H1 (cell line): ENCODE data around the gene GAK. TPM values are rescaled to one million over a fixed set of nuclear protein-coding genes. Genes with fewer than 3 reads are reported as not detected.

ENCODE experiments used
- CTCF ChIA-PET: fragments of 300-600 bp; sonication (Branson Sonifier 250); formaldehyde crosslinking; loops from one replicate; lab custom pipeline; 2021; ENCODE audit not compliant: partially characterized antibody; lab: Charles Lee
- POLR2A ChIA-PET: fragments of 300-600 bp; sonication (Branson Sonifier 250); formaldehyde crosslinking; loops from one replicate; lab custom pipeline; 2021; ENCODE audit warnings: inconsistent platforms; ENCODE audit not compliant: partially characterized antibody; lab: Charles Lee
- DNase-seq, 2 experiments: peaks; one replicate each; pipeline versions ENCODE4 v3.0.0 to v3.0.0-alpha.2; 2010 to 2022; ENCODE audit warnings: low spot score in 2 of 2, low read depth in 1 of 2, mixed read lengths in 1 of 2
- FAIRE-seq: peaks from 2 replicates; lab custom pipeline; 2011; peaks lifted over from hg19 to GRCh38; lab: Jason Lieb, UNC
- H2AFZ ChIP-seq: 2 replicates; pipeline ENCODE4 v1.8.1; 2012; ENCODE audit warnings: low read length, inconsistent platforms
- H2AK5ac ChIP-seq: 2 replicates; pipeline ENCODE4 v1.6.1; 2013; ENCODE audit warnings: low read depth, low read length
- H2BK120ac ChIP-seq: replicated peaks from 2 replicates; pipeline ENCODE3; 2013; ENCODE audit warnings: low read depth, low read length, inconsistent platforms
- H2BK12ac ChIP-seq: 2 replicates; pipeline ENCODE4 v1.6.1; 2013; ENCODE audit warnings: low read depth, low read length
- H2BK15ac ChIP-seq: 2 replicates; pipeline ENCODE4 v1.6.1; 2013; ENCODE audit warnings: low read length
- H2BK20ac ChIP-seq: 2 replicates; pipeline ENCODE4 v1.6.1; 2013; ENCODE audit warnings: low read length
- H2BK5ac ChIP-seq: 2 replicates; pipeline ENCODE4 v1.6.1; 2013; ENCODE audit warnings: low read depth, low read length
- H3K14ac ChIP-seq: 2 replicates; pipeline ENCODE4 v1.6.1; 2013; ENCODE audit warnings: inconsistent platforms; ENCODE audit not compliant: insufficient read length
- H3K18ac ChIP-seq: 2 replicates; pipeline ENCODE4 v1.6.1; 2013; ENCODE audit warnings: low read length; ENCODE audit errors: extremely low read depth
- H3K23ac ChIP-seq: 2 replicates; pipeline ENCODE4 v1.6.1; 2013; ENCODE audit warnings: inconsistent platforms; ENCODE audit not compliant: insufficient read length
- H3K23me2 ChIP-seq: 2 replicates; pipeline ENCODE4 v1.6.1; 2013; ENCODE audit warnings: low read depth, low read length
- H3K27ac ChIP-seq: 2 replicates; pipeline ENCODE4 v1.6.1; 2011; ENCODE audit warnings: low read depth, low read length, inconsistent platforms
- H3K27me3 ChIP-seq, 4 experiments: replicated peaks in 1 of 4; 1 replicate in 1 of 4; 2 replicates in 3 of 4; pipeline versions ENCODE4 v1.6.1 to v1.8.1; 2011 to 2013; ENCODE audit warnings: low read length in 3 of 4, mild to moderate bottlenecking in 3 of 4, inconsistent platforms in 2 of 4, mixed read lengths in 2 of 4, moderate library complexity in 1 of 4; ENCODE audit not compliant: control insufficient read depth in 3 of 4, insufficient read depth in 3 of 4; ENCODE audit errors: extremely low read depth in 1 of 4
- H3K36me3 ChIP-seq, 4 experiments: 2 replicates each; pipeline versions ENCODE4 v1.6.1 to v1.8.1; 2011 to 2013; ENCODE audit warnings: mild to moderate bottlenecking in 4 of 4, low read length in 3 of 4, moderate library complexity in 2 of 4, control low read depth in 1 of 4, inconsistent platforms in 1 of 4; ENCODE audit not compliant: insufficient read depth in 4 of 4, control insufficient read depth in 2 of 4
- H3K4ac ChIP-seq: replicated peaks from 2 replicates; pipeline ENCODE3; 2013; ENCODE audit warnings: low read length, low read depth, mixed read lengths, inconsistent platforms; ENCODE audit not compliant: insufficient read length
- H3K4me1 ChIP-seq, 4 experiments: replicated peaks in 1 of 4; 1 replicate in 1 of 4; 2 replicates in 3 of 4; pipeline versions ENCODE4 v1.6.1 to v1.8.1; 2011 to 2013; ENCODE audit warnings: low read length in 3 of 4, inconsistent platforms in 2 of 4, mixed read lengths in 1 of 4; ENCODE audit not compliant: insufficient read depth in 4 of 4, control insufficient read depth in 3 of 4
- H3K4me2 ChIP-seq, 2 experiments: 2 replicates each; pipeline versions ENCODE4 v1.6.1 to v1.8.1; 2011 to 2013; ENCODE audit warnings: low read depth in 2 of 2, low read length in 2 of 2, control low read depth in 1 of 2, inconsistent platforms in 1 of 2, mild to moderate bottlenecking in 1 of 2; ENCODE audit not compliant: insufficient read depth in 1 of 2
- H3K4me3 ChIP-seq, 4 experiments: fragments of 200-600, 300-600 bp in 1 of 4; sonication (generic), shearing (Covaris generic), sonication (Bioruptor Twin) in 1 of 4; 2 replicates each; pipeline versions ENCODE4 v1.5.1 to v1.8.1; 2011 to 2016; ENCODE audit warnings: low read length in 4 of 4, low read depth in 3 of 4, control low read depth in 2 of 4, inconsistent platforms in 2 of 4, mild to moderate bottlenecking in 2 of 4, mixed read lengths in 1 of 4, moderate library complexity in 1 of 4; ENCODE audit not compliant: insufficient read depth in 2 of 4; ENCODE audit errors: extremely low read depth in 1 of 4
- H3K56ac ChIP-seq: replicated peaks from 2 replicates; pipeline ENCODE3; 2013; ENCODE audit warnings: low read depth, mild to moderate bottlenecking, mixed read lengths, low read length, inconsistent platforms; ENCODE audit not compliant: insufficient read length
- H3K79me1 ChIP-seq: 2 replicates; pipeline ENCODE4 v1.6.1; 2013; ENCODE audit warnings: low read depth, low read length, control low read depth
- H3K79me2 ChIP-seq, 2 experiments: 2 replicates each; pipeline versions ENCODE4 v1.6.1 to v1.8.1; 2012 to 2013; ENCODE audit warnings: low read length in 2 of 2, mild to moderate bottlenecking in 2 of 2, inconsistent platforms in 1 of 2; ENCODE audit not compliant: insufficient read depth in 2 of 2, control insufficient read depth in 1 of 2
- H3K9ac ChIP-seq, 4 experiments: replicated peaks in 1 of 4; 1 replicate in 1 of 4; 2 replicates in 3 of 4; pipeline versions ENCODE4 v1.6.1 to v1.8.1; 2011 to 2013; ENCODE audit warnings: low read depth in 3 of 4, low read length in 3 of 4, control low read depth in 2 of 4, mild to moderate bottlenecking in 2 of 4, moderate library complexity in 2 of 4, inconsistent platforms in 1 of 4; ENCODE audit errors: extremely low read depth in 1 of 4
- H3K9me3 ChIP-seq, 2 experiments: 2 replicates each; pipeline versions ENCODE4 v1.6.1 to v1.8.1; 2012 to 2013; ENCODE audit warnings: mild to moderate bottlenecking in 2 of 2, moderate library complexity in 2 of 2, control low read depth in 1 of 2, inconsistent platforms in 1 of 2, low read depth in 1 of 2, low read length in 1 of 2, mixed read lengths in 1 of 2; ENCODE audit not compliant: insufficient read depth in 2 of 2
- H4K20me1 ChIP-seq, 2 experiments: replicated peaks in 1 of 2; 2 replicates each; pipeline versions ENCODE3 to v1.8.1; 2011 to 2013; ENCODE audit warnings: inconsistent platforms in 2 of 2, low read length in 2 of 2, mild to moderate bottlenecking in 1 of 2; ENCODE audit not compliant: insufficient read depth in 2 of 2, control insufficient read depth in 1 of 2
- H4K5ac ChIP-seq: 2 replicates; pipeline ENCODE4 v1.6.1; 2013; ENCODE audit warnings: low read length, low read depth, mixed read lengths, inconsistent platforms; ENCODE audit not compliant: insufficient read length
- H4K8ac ChIP-seq: 2 replicates; pipeline ENCODE4 v1.8.0; 2013; ENCODE audit warnings: mild to moderate bottlenecking, moderate library complexity, low read length, inconsistent platforms; ENCODE audit not compliant: insufficient read depth; ENCODE audit errors: extremely low read depth
- H4K91ac ChIP-seq: replicated peaks from 2 replicates; pipeline ENCODE3; 2013; ENCODE audit warnings: low read length, mixed read lengths, inconsistent platforms; ENCODE audit not compliant: insufficient read length
- CEBPB ChIP-seq: IDR thresholded peaks from 2 replicates; pipeline ENCODE4 v1.6.1; 2012; ENCODE audit warnings: low read depth, low read length
- CREB1 ChIP-seq: IDR thresholded peaks from 2 replicates; pipeline ENCODE4 v1.6.1; 2012; ENCODE audit warnings: inconsistent platforms
- GTF2F1 ChIP-seq: IDR thresholded peaks from 2 replicates; pipeline ENCODE4 v1.6.1; 2012; ENCODE audit warnings: low read depth, low read length, improper control_type of control experiment, borderline replicate concordance
- HDAC6 ChIP-seq: IDR thresholded peaks from one replicate; pipeline ENCODE4 v1.7.1; 2012; ENCODE audit warnings: low read depth, mild to moderate bottlenecking, inconsistent platforms, low read length, moderate library complexity
- JUN ChIP-seq: IDR thresholded peaks from 2 replicates; pipeline ENCODE4 v1.6.1; 2011; ENCODE audit warnings: low read depth, mild to moderate bottlenecking, improper control_type of control experiment, low read length
- RBBP5 ChIP-seq: IDR thresholded peaks from 2 replicates; pipeline ENCODE4 v1.7.1; 2012; ENCODE audit warnings: low read depth, mild to moderate bottlenecking, inconsistent platforms, low read length, moderate library complexity, borderline replicate concordance
- SP4 ChIP-seq: IDR thresholded peaks from 2 replicates; pipeline ENCODE4 v1.6.1; 2012; ENCODE audit warnings: low read length, inconsistent platforms
- YY1 ChIP-seq: IDR thresholded peaks from 2 replicates; pipeline ENCODE4 v1.6.1; 2011; ENCODE audit warnings: low read depth, mild to moderate bottlenecking, low read length
- WGBS, 2 experiments: shearing (Covaris generic) in 1 of 2; methylation state at CpG; one replicate each; pipeline versions ENCODE4 v1.1.6 to v1.1.7; 2013 to 2015; ENCODE audit warnings: low lambda C conversion rate in 2 of 2, mixed read lengths in 2 of 2, inconsistent platforms in 1 of 2, low coverage in 1 of 2, missing lambda C conversion rate in 1 of 2; ENCODE audit not compliant: insufficient replicate concordance in 2 of 2, insufficient coverage in 1 of 2, insufficient read length in 1 of 2; ENCODE audit errors: extremely low coverage in 1 of 2, missing lambda C conversion rate in 1 of 2; 5-methylcytosine and 5-hydroxymethylcytosine counted together
- polyA plus RNA-seq, 7 experiments: library from polyadenylated mRNA; depleted of rRNA in 3 of 7; stranded (reverse) in 5 of 7; unstranded in 2 of 7; fragments of >200 nt in 5 of 7; fragments of 200-250 nt in 2 of 7; gene quantifications; 1 replicate in 5 of 7; 2 replicates in 1 of 7; 4 replicates in 1 of 7; pipeline versions ENCODE4 v1.2.1 to v1.2.3, GENCODE V29; 2011 to 2013; ENCODE audit warnings: missing spikeins in 2 of 7, mixed read lengths in 2 of 7
- total RNA-seq: library from RNA; stranded (reverse); fragmentation: NEBNext Ultra II Directional; extraction: Animal tissue kit (Norgen Biotek cat#: 25700); gene quantifications from 2 replicates; pipeline ENCODE4 v1.2.1, GENCODE V29; 2021

GAK gene
- total and polyA plus RNA-seq, 2 of the 8 experiments (the other 6 are each of a cell fraction or from before 2014, with no cell fraction given) = 31.5 to 70.8 TPM

- CTCF ChIA-PET = interaction anchor here (0.9 to 1.8 kb wide), 5 partner anchors 12 to 48 kb away, joined by 3 to 6 read pairs (median 4); no protein-coding TSS in a partner anchor
- H4K91ac ChIP-seq = no peak overlapping the region
- peak overlapping the region; percentile 14; the same call in 1 of the 2 replicates for H4K8ac ChIP-seq
- no peak overlapping the region for H2BK120ac ChIP-seq
- H2BK12ac ChIP-seq = no peak overlapping the region
- H3K4ac ChIP-seq = no peak overlapping the region
- H3K79me1 ChIP-seq = no peaks in the 10 kb centered on the region
- H3K18ac ChIP-seq = no peak overlapping the region
- no peak overlapping the region for H4K5ac ChIP-seq
- H3K23me2 ChIP-seq = no peaks in the 10 kb centered on the region
- H2BK5ac ChIP-seq = no peak overlapping the region
- no peak overlapping the region for H2BK20ac ChIP-seq
- no peaks in the 10 kb centered on the region for H4K20me1 ChIP-seq
- no peak overlapping the region for H2AFZ ChIP-seq
- H2BK15ac ChIP-seq = no peak overlapping the region
- no peak overlapping the region for H3K23ac ChIP-seq
- DNase-seq = no peak
- H3K56ac ChIP-seq = no peak overlapping the region
- no peaks in the 10 kb centered on the region for H3K79me2 ChIP-seq
- no peak overlapping the region for H3K27ac ChIP-seq
- H3K36me3 ChIP-seq = no peaks in the 10 kb centered on the region
- H3K4me3 ChIP-seq = no peak overlapping the region
- FAIRE-seq = no peak
- H3K4me1 ChIP-seq = no peaks in the 10 kb centered on the region
- H3K14ac ChIP-seq = no peak overlapping the region
- no peak overlapping the region for H2AK5ac ChIP-seq
- H3K9me3 ChIP-seq = peaks cover 6 to 8% of the 10 kb centered on the region in 2 experiments; a peak in 1 of 4 replicates
- POLR2A ChIA-PET = no interaction called here
- no peak overlapping the region for H3K4me2 ChIP-seq
- no peaks in the 10 kb centered on the region; a peak in 2 of 7 replicates for H3K27me3 ChIP-seq
- no peak overlapping the region for H3K9ac ChIP-seq
- 92% methylated on average over 41 of the region's 46 CpGs; no CpG with 5 or more reads in 1 of the 2 experiments for WGBS, 2 experiments
- TF ChIP-seq RBBP5 (no peak), JUN (no peak), CREB1 (no peak), SP4 (no peak), YY1 (no peak), CEBPB (no peak), HDAC6 (no peak), GTF2F1 (no peak)
Observed at GRCh38 chr4:835148-836002, 96.7 kb downstream of the GAK start.
